ENCODE measurements around the gene TSPAN4. TPM values are rescaled to one million over a fixed set of nuclear protein-coding genes. Genes with fewer than 3 reads are reported as not detected.

TSPAN4 gene
- total and polyA plus RNA-seq, 9 of the 15 experiments (the other 6 are each of a cell fraction or from before 2014, with no cell fraction given): 0.07 to 31.0 (median 15.7) TPM

DNA sequence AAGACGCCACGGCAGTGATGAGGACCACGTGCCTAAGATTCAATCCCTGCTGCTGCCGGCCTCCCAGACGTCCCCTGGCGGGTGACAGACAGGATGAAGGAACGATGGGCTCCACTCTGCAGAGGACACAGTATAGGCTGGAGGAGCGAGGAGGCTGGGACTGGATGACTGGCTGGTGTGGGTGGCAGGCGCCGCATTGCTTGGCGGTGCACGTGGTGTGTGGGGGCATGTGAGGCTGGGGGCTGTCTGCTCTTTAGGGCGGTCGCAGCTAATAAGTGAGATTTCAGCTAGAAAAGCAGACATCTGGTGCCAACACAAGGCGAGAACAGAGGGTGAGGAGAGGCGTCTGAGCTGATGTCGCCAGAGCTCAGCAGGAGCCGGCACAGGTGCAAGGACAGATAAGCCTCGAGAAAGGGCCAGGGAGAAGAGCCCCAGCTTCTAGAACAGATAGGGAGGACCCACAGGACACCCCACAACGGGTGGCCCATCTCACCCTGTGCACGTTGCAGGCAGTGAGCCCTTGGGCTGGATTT is 33.2 kb downstream of the TSPAN4 start (continued):
- TF ChIP-seq, protein P1, sequence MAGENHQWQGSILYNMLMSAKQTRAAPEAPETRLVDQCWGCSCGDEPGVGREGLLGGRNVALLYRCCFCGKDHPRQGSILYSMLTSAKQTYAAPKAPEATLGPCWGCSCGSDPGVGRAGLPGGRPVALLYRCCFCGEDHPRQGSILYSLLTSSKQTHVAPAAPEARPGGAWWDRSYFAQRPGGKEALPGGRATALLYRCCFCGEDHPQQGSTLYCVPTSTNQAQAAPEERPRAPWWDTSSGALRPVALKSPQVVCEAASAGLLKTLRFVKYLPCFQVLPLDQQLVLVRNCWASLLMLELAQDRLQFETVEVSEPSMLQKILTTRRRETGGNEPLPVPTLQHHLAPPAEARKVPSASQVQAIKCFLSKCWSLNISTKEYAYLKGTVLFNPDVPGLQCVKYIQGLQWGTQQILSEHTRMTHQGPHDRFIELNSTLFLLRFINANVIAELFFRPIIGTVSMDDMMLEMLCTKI (IDR thresholded peaks at IDR 0.05; ENCODE audit: partially characterized antibody): no peak
- TF ChIP-seq SAFB2 (IDR thresholded peaks at IDR 0.05; ENCODE audit: borderline replicate concordance, low read depth, low read length, severe bottlenecking) (no peak), TAF7 (tag; IDR thresholded peaks at IDR 0.05) (no peak), PCBP2 (IDR thresholded peaks at IDR 0.05; ENCODE audit: low read depth, low read length, poor library complexity, severe bottlenecking) (no peak), MED1 (CRISPR knock-in tag; IDR thresholded peaks at IDR 0.05; ENCODE audit: borderline replicate concordance) (no peak), CBX1 (IDR thresholded peaks at IDR 0.05; ENCODE audit: low read depth) (no peak), ZNF436 (CRISPR knock-in tag; IDR thresholded peaks at IDR 0.05) (no peak), NFE2 (IDR thresholded peaks at IDR 0.05; ENCODE audit: low read depth) (no peak; the same call in 1 of the 2 replicates), GATA2 (CRISPR knock-in tag; IDR thresholded peaks at IDR 0.05) (peak; percentile 94), YBX1 (IDR thresholded peaks at IDR 0.05) (no peak), RBM22 (IDR thresholded peaks at IDR 0.05; ENCODE audit: low read depth, low read length, poor library complexity, severe bottlenecking) (no peak)
- TF ChIP-seq, protein P2, sequence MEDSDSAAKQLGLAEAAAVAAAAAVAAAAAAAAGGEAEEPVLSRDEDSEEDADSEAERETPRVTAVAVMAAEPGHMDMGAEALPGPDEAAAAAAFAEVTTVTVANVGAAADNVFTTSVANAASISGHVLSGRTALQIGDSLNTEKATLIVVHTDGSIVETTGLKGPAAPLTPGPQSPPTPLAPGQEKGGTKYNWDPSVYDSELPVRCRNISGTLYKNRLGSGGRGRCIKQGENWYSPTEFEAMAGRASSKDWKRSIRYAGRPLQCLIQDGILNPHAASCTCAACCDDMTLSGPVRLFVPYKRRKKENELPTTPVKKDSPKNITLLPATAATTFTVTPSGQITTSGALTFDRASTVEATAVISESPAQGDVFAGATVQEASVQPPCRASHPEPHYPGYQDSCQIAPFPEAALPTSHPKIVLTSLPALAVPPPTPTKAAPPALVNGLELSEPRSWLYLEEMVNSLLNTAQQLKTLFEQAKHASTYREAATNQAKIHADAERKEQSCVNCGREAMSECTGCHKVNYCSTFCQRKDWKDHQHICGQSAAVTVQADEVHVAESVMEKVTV (CRISPR knock-in tag; IDR thresholded peaks at IDR 0.05): no peak
- TF ChIP-seq, protein P3, sequence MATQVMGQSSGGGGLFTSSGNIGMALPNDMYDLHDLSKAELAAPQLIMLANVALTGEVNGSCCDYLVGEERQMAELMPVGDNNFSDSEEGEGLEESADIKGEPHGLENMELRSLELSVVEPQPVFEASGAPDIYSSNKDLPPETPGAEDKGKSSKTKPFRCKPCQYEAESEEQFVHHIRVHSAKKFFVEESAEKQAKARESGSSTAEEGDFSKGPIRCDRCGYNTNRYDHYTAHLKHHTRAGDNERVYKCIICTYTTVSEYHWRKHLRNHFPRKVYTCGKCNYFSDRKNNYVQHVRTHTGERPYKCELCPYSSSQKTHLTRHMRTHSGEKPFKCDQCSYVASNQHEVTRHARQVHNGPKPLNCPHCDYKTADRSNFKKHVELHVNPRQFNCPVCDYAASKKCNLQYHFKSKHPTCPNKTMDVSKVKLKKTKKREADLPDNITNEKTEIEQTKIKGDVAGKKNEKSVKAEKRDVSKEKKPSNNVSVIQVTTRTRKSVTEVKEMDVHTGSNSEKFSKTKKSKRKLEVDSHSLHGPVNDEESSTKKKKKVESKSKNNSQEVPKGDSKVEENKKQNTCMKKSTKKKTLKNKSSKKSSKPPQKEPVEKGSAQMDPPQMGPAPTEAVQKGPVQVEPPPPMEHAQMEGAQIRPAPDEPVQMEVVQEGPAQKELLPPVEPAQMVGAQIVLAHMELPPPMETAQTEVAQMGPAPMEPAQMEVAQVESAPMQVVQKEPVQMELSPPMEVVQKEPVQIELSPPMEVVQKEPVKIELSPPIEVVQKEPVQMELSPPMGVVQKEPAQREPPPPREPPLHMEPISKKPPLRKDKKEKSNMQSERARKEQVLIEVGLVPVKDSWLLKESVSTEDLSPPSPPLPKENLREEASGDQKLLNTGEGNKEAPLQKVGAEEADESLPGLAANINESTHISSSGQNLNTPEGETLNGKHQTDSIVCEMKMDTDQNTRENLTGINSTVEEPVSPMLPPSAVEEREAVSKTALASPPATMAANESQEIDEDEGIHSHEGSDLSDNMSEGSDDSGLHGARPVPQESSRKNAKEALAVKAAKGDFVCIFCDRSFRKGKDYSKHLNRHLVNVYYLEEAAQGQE (IDR thresholded peaks at IDR 0.05; ENCODE audit: borderline replicate concordance): no peak
- TF ChIP-seq, protein P3 (CRISPR knock-in tag; IDR thresholded peaks at IDR 0.05; ENCODE audit: low read depth): no peak
- TF ChIP-seq, protein P4, sequence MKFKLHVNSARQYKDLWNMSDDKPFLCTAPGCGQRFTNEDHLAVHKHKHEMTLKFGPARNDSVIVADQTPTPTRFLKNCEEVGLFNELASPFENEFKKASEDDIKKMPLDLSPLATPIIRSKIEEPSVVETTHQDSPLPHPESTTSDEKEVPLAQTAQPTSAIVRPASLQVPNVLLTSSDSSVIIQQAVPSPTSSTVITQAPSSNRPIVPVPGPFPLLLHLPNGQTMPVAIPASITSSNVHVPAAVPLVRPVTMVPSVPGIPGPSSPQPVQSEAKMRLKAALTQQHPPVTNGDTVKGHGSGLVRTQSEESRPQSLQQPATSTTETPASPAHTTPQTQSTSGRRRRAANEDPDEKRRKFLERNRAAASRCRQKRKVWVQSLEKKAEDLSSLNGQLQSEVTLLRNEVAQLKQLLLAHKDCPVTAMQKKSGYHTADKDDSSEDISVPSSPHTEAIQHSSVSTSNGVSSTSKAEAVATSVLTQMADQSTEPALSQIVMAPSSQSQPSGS (CRISPR knock-in tag; IDR thresholded peaks at IDR 0.05): no peak
- TF ChIP-seq, protein P5, sequence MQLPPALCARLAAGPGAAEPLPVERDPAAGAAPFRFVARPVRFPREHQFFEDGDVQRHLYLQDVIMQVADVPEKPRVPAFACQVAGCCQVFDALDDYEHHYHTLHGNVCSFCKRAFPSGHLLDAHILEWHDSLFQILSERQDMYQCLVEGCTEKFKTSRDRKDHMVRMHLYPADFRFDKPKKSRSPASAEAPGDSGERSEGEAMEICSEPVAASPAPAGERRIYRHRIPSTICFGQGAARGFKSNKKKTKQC (CRISPR knock-in tag; IDR thresholded peaks at IDR 0.05): no peak

All from K562 (cell line).